SH-SY5Y (cell line): ENCODE data around the gene COG6.

Experiments used
- GATA2 ChIP-seq: IDR thresholded peaks from 2 replicates; pipeline ENCODE4 v1.6.1; 2011; ENCODE audit warnings: mild to moderate bottlenecking, low read depth, low read length
- GATA3 ChIP-seq: IDR thresholded peaks from 2 replicates; pipeline ENCODE4 v1.6.1; 2011; ENCODE audit warnings: low read depth, mild to moderate bottlenecking, low read length, moderate library complexity

The COG6 gene

DNA sequence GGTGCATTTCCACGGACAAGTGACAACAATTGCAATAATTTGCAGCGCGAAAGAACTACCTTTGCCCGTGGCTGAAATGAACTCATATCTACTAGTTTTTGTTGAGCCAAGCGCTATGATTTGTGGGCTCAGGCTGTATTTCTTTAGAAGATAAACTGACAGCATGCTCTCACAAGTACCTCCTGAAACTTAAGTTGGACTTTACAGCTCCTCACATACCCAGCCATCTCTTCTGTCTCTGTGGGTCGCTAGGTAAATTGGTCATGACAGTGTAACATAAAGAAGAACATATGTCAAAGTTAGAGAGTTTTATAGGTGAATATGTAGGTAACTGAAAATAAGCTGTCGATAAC, 839 bp downstream of the COG6 start:
- TF ChIP-seq GATA3 (no peak), GATA2 (no peak)

DNA sequence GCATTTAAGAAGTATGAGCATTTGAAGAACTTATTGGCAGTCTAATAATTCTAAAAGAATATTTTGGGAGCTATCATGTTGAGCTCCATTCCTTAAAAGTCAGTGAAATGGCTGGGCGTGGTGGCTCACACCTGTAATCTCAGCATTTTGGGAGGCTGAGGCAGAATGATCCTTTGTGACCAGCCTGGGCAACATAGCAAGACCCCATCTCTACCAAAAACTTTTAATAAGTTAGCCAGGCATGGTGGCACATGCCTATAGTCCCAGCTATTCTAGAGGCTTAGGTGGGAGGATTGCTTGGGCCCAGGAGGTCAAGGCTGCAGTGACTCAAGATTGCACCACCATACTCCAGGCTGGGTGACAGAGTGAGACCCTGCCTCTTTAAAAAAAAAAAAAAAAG, 8.0 kb downstream of the COG6 start:
- TF ChIP-seq GATA2 (no peak), GATA3 (no peak)

DNA sequence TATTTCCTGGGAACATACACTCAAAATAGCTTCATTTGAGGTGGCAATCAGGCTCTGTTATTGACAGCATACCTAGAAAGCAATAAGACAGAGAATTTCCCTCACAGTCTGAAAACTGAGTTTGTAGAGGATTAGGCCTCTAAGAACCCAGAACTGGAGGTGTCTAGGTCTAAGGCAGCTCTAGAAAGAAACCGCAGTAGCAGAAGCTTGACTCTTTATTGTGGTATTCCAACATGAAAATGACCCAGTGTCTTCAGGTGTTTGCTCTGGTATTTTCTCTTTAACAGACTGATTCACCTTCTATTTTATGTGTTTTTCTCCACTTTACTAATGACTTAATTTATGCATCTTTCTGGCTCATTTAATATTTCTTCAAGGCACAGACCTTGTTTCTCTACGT, 8.5 kb downstream of the COG6 start:
- TF ChIP-seq GATA2 (no peak), GATA3 (no peak)

DNA sequence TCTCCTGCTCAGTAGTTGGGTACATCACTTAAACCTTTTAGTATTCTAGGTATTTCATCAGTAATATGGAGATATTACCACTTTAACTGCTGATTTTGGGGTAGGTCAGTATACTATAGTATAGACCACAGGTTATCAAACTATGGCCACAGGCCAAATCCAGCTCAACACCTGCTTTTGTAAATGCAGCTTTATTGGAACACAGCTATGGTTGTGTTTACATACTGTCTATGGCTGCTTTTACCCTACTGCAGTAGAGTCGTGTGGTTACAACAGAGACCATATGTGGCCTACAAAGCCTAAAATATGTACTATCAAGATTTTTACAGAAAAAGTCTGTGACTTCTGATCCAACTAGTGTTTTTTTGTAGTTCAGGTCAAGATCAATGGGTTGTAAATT, 10.3 kb downstream of the COG6 start:
- TF ChIP-seq GATA3 (no peak), GATA2 (no peak)

DNA sequence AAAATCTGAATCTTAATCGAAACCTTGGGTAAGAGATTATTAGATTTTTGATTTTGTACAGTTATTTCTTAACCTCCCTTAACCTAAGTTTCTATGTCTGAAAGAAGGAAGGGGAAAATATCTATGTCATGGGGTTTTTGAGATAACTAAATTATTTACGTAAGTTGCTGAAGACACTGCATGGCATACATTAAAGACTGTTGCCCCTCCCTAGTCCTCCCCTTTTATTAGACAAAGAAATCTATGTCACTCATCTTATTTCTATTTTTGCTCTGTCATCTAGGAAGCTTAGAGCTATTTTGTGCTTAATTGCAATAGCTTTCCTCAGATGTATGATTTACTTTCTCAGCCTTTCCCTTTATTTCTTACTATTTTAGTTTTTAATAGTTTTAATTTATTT, 15.0 kb downstream of the COG6 start:
- TF ChIP-seq GATA2: no peak
- TF ChIP-seq GATA3: no peak

DNA sequence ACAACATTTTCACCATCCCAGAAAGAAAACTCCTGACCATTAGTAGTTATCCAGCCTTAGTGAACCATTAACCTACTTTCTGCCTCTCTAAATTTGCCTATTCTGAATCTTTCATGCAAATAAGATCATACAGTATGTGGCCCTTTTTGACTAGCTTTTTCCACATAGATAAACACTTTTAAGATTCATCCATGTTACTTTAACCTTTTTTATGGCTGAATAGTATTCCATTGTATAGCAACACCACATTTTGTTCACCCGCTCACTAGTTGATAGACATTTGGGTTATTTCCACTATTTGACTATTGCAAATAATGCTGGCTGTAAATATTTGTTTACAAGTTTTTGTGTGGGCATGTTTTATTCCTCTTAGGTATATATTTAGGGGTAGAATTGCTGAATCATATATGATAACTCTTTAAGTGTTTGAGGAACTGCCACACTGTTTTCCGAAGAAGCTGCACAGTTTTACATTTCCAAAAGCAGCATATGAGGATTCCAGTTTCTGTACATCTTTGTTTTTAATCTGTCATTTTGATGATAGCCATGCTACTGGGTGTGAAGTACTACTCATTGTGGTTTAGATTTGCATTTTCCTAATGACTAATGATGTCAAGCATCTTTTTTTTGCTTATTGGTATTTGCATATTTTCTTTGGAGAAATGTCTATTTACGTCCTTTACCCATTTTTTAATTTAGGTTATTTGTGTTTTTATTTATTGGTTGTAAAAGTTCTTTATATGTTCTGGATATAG, 17.1 kb downstream of the COG6 start:
- TF ChIP-seq GATA2 (no peak), GATA3 (no peak)

DNA sequence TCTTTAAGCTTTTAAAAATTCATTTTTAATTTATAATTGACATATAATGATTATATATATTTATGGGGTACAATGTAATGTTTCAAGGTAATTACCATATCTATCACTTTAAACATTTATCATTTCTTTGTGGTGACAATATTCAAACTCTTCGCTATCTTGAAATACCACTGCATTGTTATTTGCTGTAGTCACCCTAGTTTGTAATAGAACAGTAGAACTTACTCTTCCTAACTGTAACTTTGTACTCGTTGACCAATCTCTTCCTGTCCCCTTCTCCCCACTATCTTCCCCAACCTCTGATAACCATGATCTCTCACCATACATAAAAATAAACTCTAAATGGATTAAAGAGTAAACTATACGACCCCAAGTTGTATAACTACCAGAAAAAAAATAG, 20.4 kb downstream of the COG6 start:
- TF ChIP-seq GATA3 (no peak), GATA2 (no peak)

DNA sequence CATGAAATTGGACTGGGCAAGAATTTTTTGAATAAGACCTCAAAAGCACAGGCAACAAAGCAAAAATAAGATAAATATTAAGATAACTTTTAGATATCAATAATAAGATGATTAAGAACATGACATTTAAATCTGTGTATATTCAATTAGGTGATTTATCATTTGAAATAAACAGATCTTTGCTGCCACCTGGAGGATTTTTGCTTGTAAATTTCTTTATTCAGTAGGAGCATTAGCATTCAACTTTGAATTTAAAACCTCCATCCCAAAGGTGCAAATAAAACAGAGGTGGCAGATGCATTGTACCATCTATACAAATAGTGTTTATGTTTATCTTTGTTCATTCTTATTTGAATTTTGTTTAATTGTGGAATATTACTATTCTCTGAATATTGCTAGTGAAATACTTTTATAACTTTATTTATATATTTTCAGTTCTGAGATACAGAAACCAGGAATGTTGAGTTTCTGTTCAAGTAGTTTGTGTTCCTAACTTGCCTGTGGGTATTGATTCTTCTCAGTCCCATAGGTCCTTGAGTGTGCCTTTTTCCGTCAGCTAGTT, 20.9 kb downstream of the COG6 start:
- no peak for TF ChIP-seq GATA2
- TF ChIP-seq GATA3: no peak

DNA sequence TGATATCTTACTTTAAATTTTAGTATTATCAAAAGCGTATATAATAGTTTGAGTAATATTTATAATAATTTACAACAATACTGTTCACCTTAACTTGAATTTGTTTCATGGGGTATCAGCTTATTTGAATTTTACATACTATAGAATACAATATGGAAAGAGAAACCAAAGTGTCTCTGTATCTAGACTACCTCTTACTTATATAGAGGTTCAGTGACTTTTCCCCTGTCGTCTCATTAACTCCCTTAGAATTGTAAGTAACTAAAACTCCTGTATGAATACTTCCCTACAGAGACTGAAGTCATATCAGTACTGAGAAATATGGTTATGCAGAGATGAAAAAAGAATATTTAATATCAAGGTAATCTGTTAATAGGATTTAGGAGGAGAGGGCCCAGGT, 26.8 kb downstream of the COG6 start:
- no peak for TF ChIP-seq GATA2
- no peak for TF ChIP-seq GATA3

DNA sequence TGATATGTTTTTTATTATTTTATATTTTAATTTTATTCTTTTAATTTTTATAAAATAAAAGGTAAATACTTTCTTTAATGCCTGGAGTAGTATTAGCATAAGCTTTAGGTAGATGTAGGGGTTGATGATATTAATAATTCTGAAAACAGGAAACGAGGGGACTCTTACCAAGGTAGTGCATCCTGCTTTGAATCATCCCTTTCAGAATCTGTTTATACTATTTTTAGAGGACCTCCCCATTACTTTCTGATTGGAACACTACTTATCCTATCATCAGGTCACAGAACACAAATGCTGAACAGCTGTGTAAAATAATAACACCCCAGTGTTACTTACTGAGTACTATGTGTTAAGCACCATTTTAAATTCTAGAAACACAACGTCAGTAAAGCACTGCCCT, 27.3 kb downstream of the COG6 start:
- TF ChIP-seq GATA3 (no peak), GATA2 (no peak)

DNA sequence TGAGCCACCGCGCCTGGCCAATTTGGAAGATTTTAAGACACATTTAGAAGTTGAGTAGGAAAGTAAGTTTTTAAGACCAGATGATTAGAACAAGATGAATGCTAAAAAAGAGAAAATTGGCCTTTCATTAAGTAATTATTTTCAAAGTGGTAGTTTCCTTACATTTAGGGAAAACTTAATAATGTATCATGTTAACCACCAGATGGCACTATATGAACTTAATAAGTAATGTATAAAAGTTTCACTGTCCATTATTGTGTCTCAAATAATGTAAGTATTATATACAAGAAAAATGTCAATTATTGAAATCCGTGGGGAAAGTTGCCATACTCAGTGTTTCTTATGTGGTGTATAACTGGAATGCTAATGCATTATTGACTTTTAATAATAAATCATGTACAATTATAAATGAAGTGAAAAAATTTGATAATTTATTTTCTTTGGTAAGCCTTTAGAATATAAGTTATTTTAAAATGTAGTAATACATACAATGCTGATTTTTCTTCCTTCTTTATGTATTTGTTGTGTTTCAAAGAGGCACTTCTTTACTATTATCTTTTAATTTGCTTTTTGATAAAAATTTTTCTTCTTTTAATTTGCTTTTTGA, 29.2 kb downstream of the COG6 start:
- no peak for TF ChIP-seq GATA3

DNA sequence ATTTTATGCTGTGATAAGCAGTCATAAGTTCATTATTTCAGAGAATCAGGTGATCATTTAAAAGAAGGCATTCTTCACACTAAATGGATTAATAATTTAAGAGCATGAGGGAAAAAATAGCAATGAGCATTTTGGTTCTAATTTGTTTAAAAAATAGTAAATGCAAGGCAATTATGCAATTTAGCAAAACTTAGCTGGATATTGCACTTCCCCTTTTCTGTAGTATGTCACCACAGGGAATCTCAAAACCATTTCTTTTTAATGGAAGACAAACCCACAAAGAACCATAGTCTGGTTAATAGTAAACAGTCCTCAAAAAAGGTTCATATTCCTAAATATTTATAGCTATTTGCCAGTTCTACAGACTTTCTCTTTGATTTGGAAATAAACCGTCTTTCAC, 30.2 kb downstream of the COG6 start:
- no peak for TF ChIP-seq GATA2

DNA sequence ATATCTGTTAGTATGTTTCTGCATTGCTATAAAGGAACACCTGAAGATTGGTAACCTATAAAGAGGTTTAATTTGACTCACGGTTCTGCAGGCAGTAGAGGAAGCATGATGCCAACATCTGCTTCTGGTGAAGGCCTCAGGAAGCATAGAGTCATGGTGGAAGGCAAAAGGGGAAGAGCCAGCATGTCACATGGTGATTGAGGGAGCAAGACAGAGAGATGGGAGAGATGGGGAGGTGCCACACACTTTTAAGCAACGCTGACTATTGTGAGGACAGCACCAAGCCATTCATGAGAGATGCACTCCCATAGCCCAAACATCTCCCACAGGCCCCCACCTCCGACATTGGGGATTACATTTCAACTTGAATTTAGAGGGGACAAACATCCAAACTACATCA, 32.8 kb downstream of the COG6 start:
- TF ChIP-seq GATA2 (no peak), GATA3 (no peak)

DNA sequence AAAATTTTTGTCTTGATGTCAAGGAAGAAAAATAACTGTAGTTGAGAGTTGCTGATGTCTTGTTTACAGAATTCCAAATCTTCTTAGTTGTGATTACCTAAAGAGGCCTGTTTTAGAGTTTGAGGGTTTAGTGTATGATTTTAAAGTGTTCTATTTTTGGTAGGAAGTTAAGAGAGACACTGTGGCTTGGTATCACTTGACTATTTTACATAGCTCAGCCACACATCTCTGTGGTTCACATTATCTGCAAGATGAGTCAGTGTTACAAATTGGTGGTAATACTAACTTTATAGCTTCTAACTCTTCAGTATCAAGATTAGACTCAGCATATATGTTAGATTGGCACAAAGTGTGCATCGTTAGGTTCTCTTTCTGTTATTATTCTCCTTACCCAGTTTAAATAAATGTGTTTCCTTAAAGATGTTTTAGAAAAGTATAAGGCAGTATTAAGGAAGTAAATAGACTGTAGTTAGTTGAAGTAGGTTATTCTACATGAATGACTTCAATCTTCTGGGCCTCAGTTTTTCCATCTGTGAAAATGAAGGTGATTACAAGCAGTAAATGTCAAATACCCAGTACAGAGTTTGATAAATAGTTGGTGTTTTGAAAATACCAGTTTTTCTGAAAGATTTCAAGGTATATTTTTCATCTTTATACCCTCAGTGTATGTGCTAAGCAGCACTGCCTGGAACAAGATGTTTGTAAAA, 33.4 kb downstream of the COG6 start:
- no peak for TF ChIP-seq GATA3
- no peak for TF ChIP-seq GATA2
